KOPT-K1 (cell line): Measurements from ENCODE around the gene ITGA3.
"Not testable (repeated sequence)": the region's sequence is repeated elsewhere in the genome, so short reads cannot be mapped to it uniquely, and the experiment has no call there.

Experiments used
- H3K27ac ChIP-seq: fragments of 200-600 bp; sonication (generic); 2 replicates; pipeline ENCODE4 v1.5.1; 2016; ENCODE audit warnings: antibody characterized with exemption, mild to moderate bottlenecking, low read depth, low read length; ENCODE audit not compliant: poor library complexity, severe bottlenecking
- H3K36me3 ChIP-seq: fragments of 200-600 bp; sonication (generic); 2 replicates; pipeline ENCODE4 v1.5.1; 2017; ENCODE audit warnings: antibody characterized with exemption, mild to moderate bottlenecking, low read length, moderate library complexity; ENCODE audit not compliant: insufficient read depth
- H3K9me3 ChIP-seq: fragments of 200-600 bp; sonication (generic); 2 replicates; pipeline ENCODE4 v1.5.1; 2017; ENCODE audit warnings: antibody characterized with exemption, low read length, mild to moderate bottlenecking; ENCODE audit not compliant: insufficient read depth, poor library complexity, severe bottlenecking

Gene ITGA3

GRCh38 chr17:50027881-50028735 lies 27.8 kb upstream of the ITGA3 start:
- Histone ChIP-seq H3K36me3 (no peaks in the 10 kb centered on the region), H3K9me3 (peaks cover 12% of the 10 kb centered on the region), H3K27ac (no peak overlapping the region)

- Histone ChIP-seq H3K9me3 (peaks cover 12% of the 10 kb centered on the region), H3K27ac (no peak overlapping the region), H3K36me3 (no peaks in the 10 kb centered on the region)
Measured at GRCh38 chr17:50028736-50029120, 27.2 kb upstream of the ITGA3 start.

GRCh38 chr17:50029185-50029584 lies 26.7 kb upstream of the ITGA3 start:
- H3K9me3 ChIP-seq, result peaks cover 9% of the 10 kb centered on the region
- H3K27ac ChIP-seq, result no peak overlapping the region
- no peaks in the 10 kb centered on the region for H3K36me3 ChIP-seq

GRCh38 chr17:50033316-50033715 lies 22.6 kb upstream of the ITGA3 start:
- Histone ChIP-seq H3K9me3 (no peaks in the 10 kb centered on the region), H3K36me3 (no peaks in the 10 kb centered on the region), H3K27ac (no peak overlapping the region)

- Histone ChIP-seq H3K27ac (no peak overlapping the region), H3K9me3 (no peaks in the 10 kb centered on the region), H3K36me3 (no peaks in the 10 kb centered on the region)
Measured at GRCh38 chr17:50034498-50035364, 21.2 kb upstream of the ITGA3 start.

GRCh38 chr17:50035421-50035879 lies 20.5 kb upstream of the ITGA3 start:
- Histone ChIP-seq H3K9me3 (no peaks in the 10 kb centered on the region), H3K36me3 (no peaks in the 10 kb centered on the region), H3K27ac (no peak overlapping the region)

GRCh38 chr17:50035945-50036344 lies 20.0 kb upstream of the ITGA3 start:
- Histone ChIP-seq H3K27ac (no peak overlapping the region), H3K9me3 (no peaks in the 10 kb centered on the region)

GRCh38 chr17:50036455-50037261 lies 19.3 kb upstream of the ITGA3 start:
- H3K27ac ChIP-seq, result no peak overlapping the region
- H3K36me3 ChIP-seq, result no peaks in the 10 kb centered on the region
- H3K9me3 ChIP-seq, result no peaks in the 10 kb centered on the region

More at GRCh38 chr17:50035945-50036344, 20.0 kb upstream of the ITGA3 start:
- no peaks in the 10 kb centered on the region for H3K36me3 ChIP-seq

- H3K27ac ChIP-seq, result no peak overlapping the region
- no peaks in the 10 kb centered on the region for H3K9me3 ChIP-seq
Measured at GRCh38 chr17:50037321-50038107, 18.4 kb upstream of the ITGA3 start.

GRCh38 chr17:50039058-50039457 lies 16.9 kb upstream of the ITGA3 start:
- Histone ChIP-seq H3K9me3 (no peaks in the 10 kb centered on the region), H3K27ac (no peak overlapping the region)

More at GRCh38 chr17:50037321-50038107, 18.4 kb upstream of the ITGA3 start:
- no peaks in the 10 kb centered on the region for H3K36me3 ChIP-seq

GRCh38 chr17:50040496-50040895 lies 15.4 kb upstream of the ITGA3 start:
- H3K9me3 ChIP-seq, H3K36me3 ChIP-seq, H3K27ac ChIP-seq: not testable (repeated sequence)

More at GRCh38 chr17:50039058-50039457, 16.9 kb upstream of the ITGA3 start:
- no peaks in the 10 kb centered on the region for H3K36me3 ChIP-seq

- no peak overlapping the region for H3K27ac ChIP-seq
- H3K36me3 ChIP-seq, result no peaks in the 10 kb centered on the region
- no peaks in the 10 kb centered on the region for H3K9me3 ChIP-seq
Measured at GRCh38 chr17:50042211-50042610, 13.7 kb upstream of the ITGA3 start.

- Histone ChIP-seq H3K27ac (no peak overlapping the region), H3K36me3 (no peaks in the 10 kb centered on the region), H3K9me3 (no peaks in the 10 kb centered on the region)
Measured at GRCh38 chr17:50043290-50044148, 12.4 kb upstream of the ITGA3 start.
